ENCODE results near the gene SPPL2B.

The SPPL2B gene

DNA sequence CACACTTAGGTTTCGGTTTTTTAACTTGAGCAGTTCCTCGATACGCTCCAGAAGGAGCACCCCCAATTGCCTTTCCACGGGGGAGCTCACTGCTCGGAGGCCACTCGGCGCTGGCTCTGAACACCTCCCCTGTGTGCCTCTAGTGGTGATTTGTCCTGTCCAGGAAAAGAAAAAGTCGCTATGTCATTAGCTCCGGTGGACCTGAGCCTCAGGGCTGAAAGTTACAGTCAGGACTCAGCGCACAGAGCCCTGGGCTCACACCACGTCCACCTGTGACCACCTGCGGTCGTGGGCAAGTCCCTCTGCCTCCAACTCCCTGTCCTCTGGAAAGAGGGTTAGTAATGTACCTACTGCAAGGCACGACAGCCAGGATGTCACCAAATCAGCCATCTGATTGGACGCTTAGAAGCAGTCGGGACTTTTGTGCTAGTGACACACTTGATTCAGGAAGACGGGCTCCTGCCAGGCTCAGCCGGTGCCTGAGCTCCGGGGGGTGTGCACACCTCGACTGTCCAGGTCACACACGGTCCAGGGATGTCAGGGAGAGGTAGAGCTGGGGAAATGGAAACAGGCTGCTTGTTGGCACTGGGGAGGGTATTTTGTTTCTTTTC is 27.7 kb downstream of the SPPL2B start:
- no peak for DNase-seq

DNA sequence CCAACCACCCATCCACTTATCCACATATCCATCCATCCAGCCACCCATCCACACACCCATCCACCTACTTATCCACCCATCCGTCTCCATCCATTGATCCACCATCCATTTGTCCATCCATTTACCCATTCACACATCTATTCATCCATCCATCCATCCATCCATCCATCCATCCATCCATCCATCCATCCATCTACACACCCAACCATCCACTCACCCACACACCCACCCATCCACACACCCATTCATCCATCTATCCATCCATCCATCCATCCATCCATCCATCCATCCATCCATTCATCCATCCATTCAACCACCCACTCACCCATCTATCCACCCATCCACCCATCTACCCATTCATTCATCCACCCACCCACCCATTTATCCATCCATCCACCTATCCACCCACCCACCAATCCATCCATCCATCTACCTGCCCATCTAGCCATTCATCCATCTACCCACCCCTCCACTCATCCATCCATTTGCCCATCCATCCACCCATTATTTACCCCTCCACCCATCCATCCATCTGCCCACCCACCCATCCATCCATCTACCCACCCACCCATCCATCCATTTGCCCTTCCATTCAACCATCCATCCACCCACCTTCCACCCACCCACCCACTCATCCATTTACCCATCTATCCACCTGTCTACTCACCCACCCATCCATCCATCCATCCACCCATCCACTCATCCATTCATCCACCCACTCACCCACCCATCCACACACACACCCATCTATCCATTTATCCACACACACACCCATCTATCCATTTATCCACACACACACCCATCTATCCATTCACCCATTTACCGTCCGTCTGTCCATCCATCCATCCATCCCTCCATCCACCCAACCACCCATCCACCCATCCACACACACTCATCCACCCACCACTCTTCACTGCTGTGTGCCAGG is 29.1 kb downstream of the SPPL2B start:
- no peak for DNase-seq

DNA sequence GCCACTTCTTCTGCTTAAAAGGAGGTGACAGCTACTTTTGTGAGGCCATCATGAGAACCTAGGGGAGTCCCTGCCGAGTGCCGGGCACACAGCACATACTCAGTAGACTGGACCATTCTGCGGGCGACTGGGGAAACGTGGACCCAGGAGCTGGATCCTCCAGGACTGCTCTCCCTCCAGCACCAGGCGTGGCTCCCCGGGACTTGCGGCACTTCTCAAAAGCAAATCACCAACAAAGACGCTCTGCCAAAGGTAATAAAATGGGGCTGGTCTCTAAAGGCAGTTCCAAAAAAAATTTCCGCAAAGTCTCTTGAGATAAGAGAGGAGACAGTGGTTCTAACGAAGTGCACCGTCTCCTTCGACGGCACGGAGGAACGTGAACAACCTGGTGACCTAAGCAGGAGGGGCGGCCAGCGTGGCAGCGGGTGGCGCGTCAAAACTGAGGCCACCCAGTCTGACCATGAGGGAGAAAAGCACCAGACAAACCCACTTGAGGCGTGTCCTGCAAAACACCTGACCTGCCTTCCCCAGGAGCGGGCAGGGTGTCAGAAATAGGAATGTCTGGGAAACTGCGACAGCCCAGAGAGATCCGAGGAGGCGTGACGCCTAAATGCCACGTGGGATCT is 30.2 kb downstream of the SPPL2B start:
- no peak for DNase-seq

DNA sequence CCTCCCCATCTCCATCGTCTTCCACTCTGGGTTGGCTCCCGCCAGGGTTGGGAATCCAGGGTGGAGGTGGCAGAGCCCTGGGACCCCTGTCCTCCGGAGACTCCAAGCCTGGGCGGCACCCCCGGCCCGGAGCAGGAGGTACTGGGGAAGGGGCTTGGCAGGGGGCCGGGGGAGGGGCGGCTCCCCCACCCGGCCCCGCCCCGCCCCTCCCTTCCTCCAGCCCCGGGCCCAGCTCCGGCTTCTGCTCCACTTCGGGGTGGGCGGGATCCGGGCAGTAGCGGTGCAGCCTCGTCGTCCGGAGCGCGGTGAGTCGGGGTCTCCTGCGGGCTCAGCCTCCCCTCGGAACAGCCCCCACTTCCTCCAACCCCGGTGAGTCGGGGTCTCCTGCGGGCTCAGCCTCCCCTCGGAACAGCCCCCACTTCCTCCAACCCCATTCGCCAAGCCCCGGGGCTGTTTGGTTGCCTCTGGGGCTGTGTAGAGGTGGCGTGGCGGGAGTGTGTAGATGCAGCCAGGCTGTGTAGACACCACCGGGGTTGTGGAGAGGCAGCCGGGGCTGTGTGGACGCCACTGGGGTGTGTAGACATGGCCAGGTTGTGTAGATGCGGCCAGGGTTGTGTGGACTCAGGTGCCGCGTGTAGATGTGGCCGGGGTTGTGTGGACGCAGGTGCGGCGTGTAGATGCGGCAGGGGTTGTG is 31.7 kb downstream of the SPPL2B start, which contains the start of gene TMPRSS9:
Gene TMPRSS9, plus strand, starts transcription at position 274 of the 694 bp plus-strand sequence. CDS start 29,521 bp downstream, outside the sequence.
- no peak for DNase-seq

DNA sequence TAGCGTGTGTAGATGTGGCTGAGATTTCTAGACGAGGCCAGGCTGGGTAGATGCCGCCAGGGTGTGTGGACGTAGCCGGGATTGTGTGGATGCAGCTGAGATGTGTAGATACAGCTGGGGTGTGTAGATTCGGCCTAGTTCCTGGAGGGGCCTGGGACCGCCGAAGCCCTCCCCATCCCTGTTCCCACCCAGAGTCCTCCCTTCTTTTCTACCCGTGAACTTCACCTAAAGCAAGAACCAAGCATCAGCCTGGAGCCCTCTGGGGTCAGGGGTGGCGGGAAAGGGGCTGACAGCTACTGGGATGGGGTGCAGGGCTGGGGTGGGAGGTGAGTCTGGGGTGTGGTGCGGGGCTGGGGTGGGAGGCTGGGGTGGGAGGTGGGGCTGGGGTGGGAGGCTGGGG is 32.3 kb downstream of the SPPL2B start:
- DNase-seq = no peak

DNA sequence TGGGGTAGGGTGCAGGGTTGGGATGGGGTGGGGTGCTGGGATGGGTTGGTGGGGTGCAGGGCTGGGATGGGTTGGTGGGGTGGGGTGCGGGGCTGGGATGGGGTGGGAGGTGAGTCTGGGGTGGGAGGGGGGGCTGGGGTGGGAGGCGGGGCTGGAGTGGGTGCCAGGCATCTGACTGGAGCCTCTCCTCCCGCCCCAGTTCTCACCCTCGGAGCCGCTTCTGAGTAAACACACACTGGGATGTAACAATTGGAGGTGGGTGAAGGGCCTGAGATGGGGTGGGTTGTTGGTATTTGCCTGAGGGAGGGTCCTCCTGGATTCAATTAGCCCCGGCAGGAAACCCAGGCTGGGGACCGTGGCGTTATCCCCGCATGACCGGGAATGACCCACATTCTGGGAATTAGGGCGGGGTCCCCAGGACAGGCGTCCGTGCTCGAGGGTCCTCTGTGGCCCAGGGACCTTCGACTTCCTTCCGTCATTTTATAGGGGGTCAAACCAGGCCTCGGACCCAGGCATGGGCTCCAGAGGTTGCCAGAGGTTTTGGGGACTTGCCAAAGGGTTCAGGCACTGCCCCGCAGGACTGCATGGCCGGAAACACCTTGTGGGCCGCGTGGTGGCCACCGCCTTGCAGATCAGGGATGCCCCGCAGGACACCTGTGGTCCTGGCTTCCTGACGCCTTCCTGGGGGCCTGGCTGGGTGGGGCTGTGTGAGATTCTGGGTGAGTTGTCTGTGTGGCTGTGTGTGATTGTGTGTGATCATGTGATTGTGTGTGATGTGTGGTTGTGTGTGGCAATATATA is 33.0 kb downstream of the SPPL2B start:
- DNase-seq = no peak

DNA sequence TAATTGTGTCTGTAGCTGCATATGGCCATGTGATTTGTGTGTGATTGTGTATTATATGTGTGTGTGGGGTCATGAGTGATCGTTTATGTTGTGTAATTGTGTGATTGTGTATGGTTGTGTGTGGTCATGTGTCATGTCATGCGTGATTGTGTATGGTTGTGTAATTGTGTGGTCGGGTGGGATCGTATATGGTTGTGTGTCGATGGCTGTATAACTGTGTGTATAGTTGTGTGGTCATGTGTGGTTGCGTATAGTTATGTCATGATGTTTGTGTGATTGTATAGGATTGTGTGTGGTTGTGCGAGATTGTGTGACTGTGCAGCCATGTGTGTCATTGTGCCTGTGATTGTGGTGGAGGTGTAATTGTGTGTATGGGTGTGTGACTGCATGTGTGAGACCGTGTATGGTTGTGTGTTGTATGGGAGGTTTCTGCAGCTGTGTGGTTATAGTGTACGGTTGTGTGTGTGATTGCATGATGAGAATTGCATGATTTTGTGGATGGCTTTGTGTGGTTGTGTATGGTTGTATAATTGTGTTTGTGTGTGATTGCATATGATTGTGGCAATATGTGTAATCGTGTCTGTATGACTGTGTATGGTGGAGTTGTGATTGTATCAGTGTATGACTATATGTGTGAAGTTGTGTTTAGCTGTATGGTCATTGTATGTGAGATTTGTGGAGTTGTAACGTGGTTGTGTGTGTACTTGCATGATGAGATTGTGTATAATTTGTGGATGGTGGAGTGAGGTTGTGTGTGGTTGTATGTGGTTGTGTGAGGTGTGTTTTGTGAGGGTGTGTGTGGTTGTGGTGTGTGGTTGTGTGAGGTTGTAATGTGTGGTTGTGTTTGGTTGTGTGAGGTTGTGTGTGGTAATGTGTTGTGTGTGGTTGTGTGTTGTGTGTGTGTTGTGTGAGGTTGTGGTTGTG is 33.8 kb downstream of the SPPL2B start:
- no peak for DNase-seq

DNA sequence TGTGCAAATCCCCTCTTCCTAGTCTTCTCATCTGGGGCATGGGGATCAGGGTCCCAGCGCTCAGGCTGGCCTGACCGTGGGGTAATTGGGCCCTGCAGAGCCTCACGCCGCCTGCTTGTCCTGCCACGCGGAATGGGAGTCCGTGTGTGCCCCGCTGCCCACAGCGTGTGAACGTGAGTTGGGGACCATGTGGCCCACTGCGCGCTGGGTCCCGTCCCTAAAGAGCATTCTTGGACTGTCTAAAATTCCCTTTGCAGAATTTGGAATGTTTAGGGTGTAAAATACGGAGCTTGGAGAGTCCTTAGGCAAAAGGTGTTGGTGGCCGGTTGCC is 34.5 kb downstream of the SPPL2B start:
- no peak for DNase-seq

DNA sequence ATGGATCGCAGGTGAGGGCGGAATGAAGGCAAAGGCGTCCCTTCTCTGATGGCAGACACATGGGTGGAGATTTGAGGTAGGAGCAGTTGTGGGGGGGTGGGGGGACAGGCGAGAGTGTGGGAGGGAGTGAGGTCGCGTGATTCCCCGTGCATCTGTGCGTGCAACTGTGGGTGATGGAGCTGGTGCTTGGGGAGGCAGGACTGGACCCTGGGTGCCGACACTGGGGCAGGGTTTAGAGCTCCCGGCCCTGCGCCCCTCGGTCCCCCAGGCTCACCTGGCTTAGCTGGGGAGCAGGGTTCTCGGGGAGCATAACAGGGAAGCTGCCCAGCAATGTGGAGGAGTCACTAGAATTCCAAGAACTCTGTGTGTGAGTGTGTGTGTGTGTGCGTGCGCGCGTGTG is 34.9 kb downstream of the SPPL2B start:
- no peak for DNase-seq

DNA sequence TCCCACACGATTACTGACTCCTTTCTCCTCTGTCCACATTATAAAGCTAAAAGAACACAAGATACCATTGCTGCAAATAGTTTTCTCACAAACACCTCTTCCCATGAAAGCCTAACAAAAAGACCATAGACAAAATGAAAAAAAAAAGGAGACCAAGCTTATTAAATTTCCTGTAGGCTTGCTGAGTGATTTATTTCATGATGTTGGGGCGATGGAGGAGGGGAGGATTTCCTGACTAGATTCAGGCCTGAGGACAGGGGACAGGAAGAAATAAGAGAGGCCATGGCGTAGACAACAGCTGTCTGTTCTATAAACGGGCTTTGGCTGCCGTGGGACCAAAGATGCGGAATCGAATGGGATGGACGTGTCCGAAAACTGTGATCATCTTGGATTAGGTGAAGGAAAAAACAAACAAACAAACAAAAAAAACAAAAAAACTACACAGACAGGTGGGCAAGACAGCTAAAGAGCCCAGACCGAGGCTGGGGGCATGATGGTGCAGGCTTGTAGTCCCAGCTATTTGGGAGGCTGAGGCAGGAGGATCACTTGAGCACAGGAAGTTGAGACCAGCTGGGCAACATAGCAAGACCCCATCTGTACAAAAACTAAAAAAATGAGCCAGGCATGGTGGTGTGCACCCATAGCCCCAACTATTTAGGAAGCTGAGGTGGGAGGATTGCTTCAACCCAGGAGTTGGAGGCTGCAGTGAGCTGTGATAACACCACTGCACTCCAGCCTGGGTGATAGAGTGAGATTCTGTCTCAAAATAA is 36.9 kb downstream of the SPPL2B start:
- no peak for DNase-seq

DNA sequence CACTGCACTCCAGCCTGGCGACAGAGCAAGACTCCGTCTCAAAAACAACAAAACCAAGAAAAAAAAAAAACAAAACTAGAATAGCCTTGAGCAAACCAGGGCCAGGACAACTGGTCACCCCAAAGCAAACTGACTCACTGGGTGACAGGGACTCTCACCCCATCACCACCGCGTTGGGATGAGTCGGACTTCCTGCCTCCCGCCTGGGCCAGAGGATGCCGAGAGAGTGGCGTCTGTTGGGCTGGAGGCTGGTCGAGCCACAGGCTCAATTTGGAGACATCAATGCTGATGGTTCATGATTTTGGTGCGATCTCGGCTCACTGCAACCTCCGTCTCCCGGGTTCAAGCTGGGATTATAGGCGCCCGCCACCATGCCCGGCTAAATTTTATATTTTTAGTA is 43.2 kb downstream of the SPPL2B start:
- DNase-seq = no peak

DNA sequence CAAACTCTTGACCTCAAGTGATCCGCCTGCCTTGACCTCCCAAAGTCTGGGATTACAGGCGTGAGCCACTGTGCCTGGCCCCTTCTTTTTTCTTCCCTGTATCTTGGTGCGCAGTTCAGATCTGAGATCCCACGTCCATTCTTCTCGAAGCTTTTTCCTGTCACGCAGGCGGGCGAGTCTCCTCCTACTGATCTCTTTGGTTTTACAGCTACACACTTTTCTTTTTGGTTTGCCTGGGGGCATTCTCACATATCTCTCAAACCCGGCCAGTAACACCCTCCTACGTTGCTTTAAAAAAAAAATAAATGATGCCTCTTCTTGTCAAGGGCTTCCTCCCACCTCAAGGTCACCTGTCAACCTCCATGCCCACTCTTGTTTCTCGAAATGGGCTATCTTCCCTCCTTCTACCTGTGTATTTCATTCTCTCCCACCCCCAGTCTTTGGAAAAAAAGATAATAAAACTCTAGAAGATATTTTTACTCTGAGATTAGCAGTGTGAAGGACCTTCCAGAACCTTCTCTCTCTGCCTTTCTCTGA is 43.7 kb downstream of the SPPL2B start:
- no peak for DNase-seq

DNA sequence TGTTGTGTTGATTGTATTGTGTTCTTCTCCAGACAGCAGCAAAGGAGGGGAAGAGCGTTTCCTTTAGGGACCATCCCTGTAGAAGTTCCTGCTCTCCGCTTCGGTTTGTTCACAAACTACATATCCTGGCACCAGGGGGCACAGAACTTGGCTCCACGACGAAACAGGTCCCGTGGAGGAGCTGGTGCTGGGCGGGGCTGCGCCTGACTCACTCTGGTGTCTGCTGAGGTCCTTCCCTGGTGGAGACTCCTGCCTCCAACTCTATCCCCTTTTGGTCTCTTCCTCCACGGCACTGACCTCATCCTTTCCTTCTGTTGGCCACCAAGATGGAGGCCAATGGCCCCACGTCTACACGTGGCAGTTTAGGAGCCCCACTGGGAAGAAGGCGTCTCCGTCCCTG is 46.3 kb downstream of the SPPL2B start:
- DNase-seq = no peak

DNA sequence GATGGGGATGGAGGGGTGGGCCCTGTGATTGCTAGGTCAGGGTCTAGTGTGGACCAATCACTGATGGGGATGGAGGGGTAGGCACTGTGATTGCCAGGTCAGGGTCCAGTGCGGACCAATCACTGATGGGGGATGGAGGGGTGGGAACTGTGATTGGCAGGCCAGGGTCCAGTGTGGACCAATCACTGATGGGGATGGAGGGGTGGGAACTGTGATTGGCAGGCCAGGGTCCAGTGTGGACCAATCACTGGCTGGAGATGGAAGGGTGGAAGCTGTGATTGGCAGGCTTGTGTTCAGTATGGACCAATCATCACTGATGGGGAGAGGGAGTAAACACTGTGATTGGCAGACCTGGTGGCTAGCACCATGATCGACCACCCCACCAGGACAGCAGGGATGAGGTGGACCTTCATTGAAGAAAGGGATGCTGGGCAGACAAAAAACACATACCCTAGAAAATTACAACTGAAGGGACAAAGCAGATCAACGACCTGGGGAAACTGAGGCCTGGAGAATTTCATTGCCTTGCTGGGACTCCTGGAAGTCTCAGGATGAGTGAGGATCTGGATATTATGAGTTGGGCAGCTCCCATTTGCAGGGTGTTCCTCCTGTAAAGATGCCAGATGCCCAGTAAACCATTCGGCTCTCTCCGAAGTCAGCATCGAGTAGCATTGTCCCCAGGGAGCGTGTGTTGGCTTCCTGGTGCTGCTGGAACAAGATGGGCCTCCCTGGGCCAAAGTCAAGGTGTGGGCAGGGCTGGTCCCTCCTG is 47.1 kb downstream of the SPPL2B start:
- no peak for DNase-seq

DNA sequence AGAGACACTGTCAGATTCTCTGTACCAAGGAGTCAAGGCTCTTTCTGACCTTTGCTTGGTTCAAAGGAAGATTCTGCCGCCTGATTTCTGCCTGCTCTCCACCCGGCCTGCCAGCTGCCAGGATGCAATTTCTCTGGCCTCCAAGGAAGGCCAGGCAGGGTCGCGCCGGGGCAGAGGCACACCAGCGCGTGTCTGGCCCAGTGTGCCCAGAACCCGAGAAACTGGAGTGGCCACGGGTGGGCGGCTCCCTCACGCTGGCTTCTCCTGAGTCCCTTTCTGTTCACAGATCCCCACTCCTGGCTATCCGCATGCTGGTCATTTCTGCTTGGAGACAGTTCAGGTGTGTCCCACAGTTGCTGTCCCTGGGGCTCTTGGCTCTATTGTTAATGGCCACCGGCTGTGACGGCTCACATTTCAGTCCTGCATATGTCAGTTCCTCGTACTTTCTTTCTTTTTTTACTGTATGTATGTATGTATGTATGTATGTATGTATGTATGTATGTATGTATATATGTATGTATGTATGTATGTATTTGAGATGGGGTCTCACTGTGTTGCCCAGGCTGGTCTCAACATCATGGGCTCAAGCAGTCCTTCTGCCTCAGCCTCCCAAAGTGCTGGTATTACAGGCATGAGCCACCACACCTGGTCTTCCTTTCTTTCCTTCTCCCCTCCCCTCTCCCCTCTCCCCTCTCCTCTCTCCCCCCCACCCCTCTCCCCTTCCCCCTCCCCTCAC is 48.5 kb downstream of the SPPL2B start:
- DNase-seq = no peak

DNA sequence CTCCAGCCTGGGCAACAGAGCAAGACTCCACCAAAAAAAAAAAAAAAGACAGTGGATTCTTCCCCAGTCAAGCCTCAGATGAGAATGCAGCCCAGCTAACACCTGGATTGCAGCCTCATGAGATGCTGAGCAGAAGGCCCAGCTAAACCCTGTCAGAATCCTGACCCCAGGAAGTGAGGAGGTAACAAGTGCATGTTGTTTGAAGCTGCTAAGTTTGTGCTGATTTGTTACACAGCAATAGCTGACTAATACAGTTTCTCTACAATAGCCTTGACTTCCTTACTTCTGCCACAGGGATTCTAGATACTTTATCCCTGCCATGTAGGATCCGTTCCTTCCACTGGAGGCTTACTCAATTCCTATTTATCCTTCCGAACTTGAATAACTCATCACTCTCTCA is 52.1 kb downstream of the SPPL2B start:
- no peak for DNase-seq

DNA sequence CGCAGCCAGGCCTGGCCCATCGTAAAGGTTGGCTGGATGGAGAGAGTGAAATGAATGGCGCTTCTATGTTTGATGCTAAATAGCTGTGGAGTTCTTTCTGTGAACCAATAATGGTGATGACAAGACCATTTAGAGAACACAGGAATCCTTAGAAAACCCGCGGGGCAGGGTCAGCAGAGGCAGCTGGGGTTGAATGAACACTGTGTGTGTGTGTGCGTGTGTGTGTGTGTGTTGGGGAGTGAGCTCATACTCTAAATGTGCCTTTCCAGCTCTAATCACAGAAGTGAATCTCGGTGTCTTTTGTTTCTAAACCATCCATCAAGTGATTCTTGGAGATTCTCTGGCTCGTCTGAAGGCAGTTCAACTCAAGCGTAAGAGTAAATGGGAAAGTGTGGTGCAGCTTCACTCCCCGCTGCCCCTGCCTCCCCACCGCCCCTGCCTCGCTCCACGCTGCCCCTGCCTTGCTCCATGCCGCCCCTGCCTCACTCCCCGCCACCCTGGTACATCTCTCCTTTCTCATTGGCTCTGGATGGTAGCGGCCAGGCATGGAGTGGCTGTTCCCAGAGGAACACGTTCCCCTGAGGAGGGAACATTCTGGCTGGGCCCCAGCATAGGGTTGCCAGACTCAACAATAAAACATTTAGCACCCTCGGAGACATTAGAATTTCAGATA is 52.8 kb downstream of the SPPL2B start:
- DNase-seq = no peak

DNA sequence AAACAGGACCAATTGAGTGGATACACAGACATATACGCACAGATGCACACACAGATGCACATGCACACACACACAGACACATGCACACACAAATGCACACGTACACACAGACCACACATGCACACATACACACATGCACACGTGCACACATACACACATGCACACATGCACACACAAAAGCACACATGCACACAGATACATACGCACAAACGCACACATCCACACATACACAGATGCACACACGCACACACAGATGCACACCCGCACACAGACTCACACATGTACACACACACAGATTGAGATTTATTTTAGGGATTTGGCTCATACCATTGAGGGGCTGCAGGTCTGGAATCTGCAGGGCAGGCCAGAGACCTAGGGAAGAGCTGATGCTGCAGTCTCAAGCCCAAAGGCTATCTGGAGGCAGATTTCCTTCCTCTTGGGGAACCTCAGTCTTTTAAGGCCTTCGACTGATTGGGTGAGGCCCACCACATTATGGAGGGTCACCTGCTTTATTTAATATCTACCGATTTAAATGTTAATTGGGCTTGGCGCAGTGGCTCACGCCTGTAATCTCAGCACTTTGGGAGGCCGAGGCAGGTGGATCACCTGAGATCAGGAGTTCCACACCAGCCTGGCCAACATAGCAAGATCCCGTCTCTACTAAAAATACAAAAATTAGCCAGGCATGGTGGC is 54.2 kb downstream of the SPPL2B start:
- no peak for DNase-seq
